CD14-positive monocyte (primary cell): ENCODE data around the gene DEAF1. TPM values are rescaled to one million over a fixed set of nuclear protein-coding genes. Genes with fewer than 3 reads are reported as not detected.

ENCODE experiments used
- DNase-seq, 3 donors: peaks; one replicate each; pipeline ENCODE4 v3.0.0-alpha.2; 2011 to 2022
- H2AFZ ChIP-seq: 2 replicates; pipeline ENCODE4 v1.6.0; 2012; ENCODE audit warnings: mild to moderate bottlenecking, low read depth, low read length, inconsistent platforms; ENCODE audit not compliant: insufficient read depth, poor library complexity, severe bottlenecking
- H3K27ac ChIP-seq, 2 donors: 1 replicate in 1 of 2; 2 replicates in 1 of 2; pipeline ENCODE4 v1.5.1; 2012 to 2013; ENCODE audit warnings: low read length in 2 of 2, control low read depth in 1 of 2, inconsistent platforms in 1 of 2, low read depth in 1 of 2, mild to moderate bottlenecking in 1 of 2
- H3K27me3 ChIP-seq, 2 donors: one replicate each; pipeline versions ENCODE4 v1.6.0 to v1.6.1; 2011 to 2013; ENCODE audit warnings: low read length in 2 of 2; ENCODE audit not compliant: control insufficient read depth in 2 of 2, insufficient read depth in 2 of 2
- H3K36me3 ChIP-seq, 2 donors: replicated peaks in 1 of 2; 1 replicate in 1 of 2; 2 replicates in 1 of 2; pipeline versions ENCODE4 v1.5.1 to v1.6.1; 2012 to 2013; ENCODE audit warnings: low read length in 2 of 2, control low read depth in 1 of 2, inconsistent platforms in 1 of 2, mild to moderate bottlenecking in 1 of 2; ENCODE audit not compliant: insufficient read depth in 2 of 2, control insufficient read depth in 1 of 2
- H3K4me1 ChIP-seq, 2 donors: 1 replicate in 1 of 2; 2 replicates in 1 of 2; pipeline versions ENCODE4 v1.5.1 to v1.6.1; 2012 to 2013; ENCODE audit warnings: low read length in 2 of 2, control low read depth in 1 of 2, inconsistent platforms in 1 of 2, mild to moderate bottlenecking in 1 of 2, moderate library complexity in 1 of 2; ENCODE audit not compliant: insufficient read depth in 2 of 2, control insufficient read depth in 1 of 2
- H3K4me2 ChIP-seq: replicated peaks from 2 replicates; pipeline ENCODE3; 2012; ENCODE audit warnings: low read length, moderate library complexity, mild to moderate bottlenecking; ENCODE audit not compliant: poor library complexity, severe bottlenecking; ENCODE audit errors: extremely low read depth
- H3K4me3 ChIP-seq, 3 experiments: fragments of 200-600 bp in 1 of 3; sonication (generic) in 1 of 3; replicated peaks in 1 of 3; 1 replicate in 2 of 3; 2 replicates in 1 of 3; pipeline ENCODE4 v1.5.1; 2011 to 2013; ENCODE audit warnings: low read length in 3 of 3, mild to moderate bottlenecking in 3 of 3, control low read depth in 2 of 3, low read depth in 2 of 3, inconsistent platforms in 1 of 3, moderate library complexity in 1 of 3
- H3K79me2 ChIP-seq: 2 replicates; pipeline ENCODE4 v1.6.0; 2012; ENCODE audit warnings: mild to moderate bottlenecking, control low read depth, inconsistent platforms, low read length, moderate library complexity; ENCODE audit not compliant: insufficient read depth
- H3K9ac ChIP-seq: 2 replicates; pipeline ENCODE4 v1.6.0; 2017; ENCODE audit warnings: low read length, mild to moderate bottlenecking; ENCODE audit not compliant: insufficient read depth, poor library complexity, severe bottlenecking
- H3K9me3 ChIP-seq, 2 donors: replicated peaks in 1 of 2; 1 replicate in 1 of 2; 2 replicates in 1 of 2; pipeline versions ENCODE4 v1.5.1 to v1.6.1; 2012 to 2013; ENCODE audit warnings: low read length in 2 of 2, control low read depth in 1 of 2; ENCODE audit not compliant: control insufficient read depth in 1 of 2, insufficient read depth in 1 of 2
- H4K20me1 ChIP-seq: 2 replicates; pipeline ENCODE4 v1.6.0; 2012; ENCODE audit warnings: mild to moderate bottlenecking, low read length, control low read depth, moderate library complexity; ENCODE audit not compliant: insufficient read depth
- H3K27ac Mint-ChIP-seq, 7 donors: one replicate each; pipeline ENCODE4 v1.8.0; 2020; ENCODE audit warnings: mild to moderate bottlenecking in 7 of 7, mixed read lengths in 7 of 7, moderate library complexity in 6 of 7, inconsistent platforms in 2 of 7
- H3K27me3 Mint-ChIP-seq, 3 donors: one replicate each; pipeline ENCODE4 v1.8.0; 2021 to 2022; ENCODE audit warnings: low read depth in 3 of 3, mild to moderate bottlenecking in 3 of 3, mixed read lengths in 3 of 3, moderate library complexity in 3 of 3, inconsistent platforms in 1 of 3
- H3K36me3 Mint-ChIP-seq, 2 donors: one replicate each; pipeline ENCODE4 v1.8.0; 2020; ENCODE audit warnings: mixed read lengths in 2 of 2, inconsistent platforms in 1 of 2, mild to moderate bottlenecking in 1 of 2
- H3K4me1 Mint-ChIP-seq: one replicate; pipeline ENCODE4 v1.8.0; 2020; ENCODE audit warnings: mild to moderate bottlenecking, mixed read lengths
- H3K4me3 Mint-ChIP-seq, 2 donors: one replicate each; pipeline ENCODE4 v1.8.0; 2020; ENCODE audit warnings: mild to moderate bottlenecking in 2 of 2, mixed read lengths in 2 of 2, moderate library complexity in 1 of 2
- H3K9me3 Mint-ChIP-seq, 7 donors: one replicate each; pipeline ENCODE4 v1.8.0; 2020 to 2022; ENCODE audit warnings: mixed read lengths in 7 of 7, mild to moderate bottlenecking in 6 of 7, moderate library complexity in 6 of 7, inconsistent platforms in 2 of 7
- CTCF ChIP-seq: fragments of 200-600 bp; IDR thresholded peaks from one replicate; pipeline ENCODE4 v1.8.0; 2022; ENCODE audit warnings: antibody characterized with exemption, mild to moderate bottlenecking
- WGBS: methylation state at CpG from one replicate; pipeline ENCODE4 v1.1.5; 2013; ENCODE audit warnings: missing lambda C conversion rate; ENCODE audit not compliant: insufficient coverage; 5-methylcytosine and 5-hydroxymethylcytosine counted together
- intact Hi-C, 2 donors: fragments of 100-400 bp; cut with micrococcal nuclease; formaldehyde crosslinking; loops; one replicate each; pipeline versions ENCODE4 v1.15.0 to v1.15.1; 2023
- polyA plus RNA-seq, 3 donors: library from polyadenylated mRNA; depleted of rRNA in 1 of 3; unstranded in 2 of 3; stranded (reverse) in 1 of 3; fragments of 300-500 nt in 2 of 3; fragments of >200 nt in 1 of 3; fragmentation: Illumina TruSeq in 2 of 3; gene quantifications; 1 replicate in 2 of 3; 2 replicates in 1 of 3; pipeline ENCODE4 v1.2.3, GENCODE V29; 2012 to 2021

The DEAF1 gene
- polyA plus RNA-seq, 3 donors, result 18.0 to 22.3 (median 22.2) TPM

- Mint-ChIP-seq H3K9me3 (peaks cover 0 to 20% (median 8%) of the 10 kb centered on the region in 7 donors), H3K4me1 (peaks cover 11% of the 10 kb centered on the region), H3K36me3 (peaks cover 12 to 16% of the 10 kb centered on the region in 2 donors), H3K27ac (peak overlapping the region in 1 of 7 donors; percentile 13), H3K27me3 (peaks cover 47 to 57% (median 51%) of the 10 kb centered on the region in 3 donors), H3K4me3 (peak overlapping the region in 1 of 2 donors; percentile 76)
- peaks cover 13 to 24% of the 10 kb centered on the region in 2 donors for H3K4me1 ChIP-seq
- 88% methylated on average over 20 of the region's 22 CpGs for WGBS
- H3K27me3 ChIP-seq, result peaks cover 20 to 48% of the 10 kb centered on the region in 2 donors
- no peak for TF ChIP-seq CTCF
- intact Hi-C loops, result no loop called here
- H3K36me3 ChIP-seq, result no peaks in the 10 kb centered on the region
- H2AFZ ChIP-seq, result no peak overlapping the region
- H3K4me2 ChIP-seq, result no peak overlapping the region
- peaks cover 25% of the 10 kb centered on the region for H4K20me1 ChIP-seq
- peaks cover 2 to 8% of the 10 kb centered on the region in 2 donors for H3K9me3 ChIP-seq
- H3K9ac ChIP-seq, result no peak overlapping the region
- no peak for DNase-seq
- no peak overlapping the region for H3K27ac ChIP-seq
- H3K79me2 ChIP-seq, result no peaks in the 10 kb centered on the region
- H3K4me3 ChIP-seq, result no peak overlapping the region
Measured at GRCh38 chr11:635945-636510, 59.0 kb downstream of the DEAF1 start.

GRCh38 chr11:630871-631270 lies 64.2 kb downstream of the DEAF1 start:
- H3K4me3 Mint-ChIP-seq, result no peak overlapping the region

More at GRCh38 chr11:630871-631270, 64.2 kb downstream of the DEAF1 start:
- no peak overlapping the region for H2AFZ ChIP-seq
- intact Hi-C loops, result no loop called here
- no peak overlapping the region for H3K27ac ChIP-seq
- WGBS, result 100% methylated on average over 2 of the region's 5 CpGs
- TF ChIP-seq CTCF, result no peak
- no peak for DNase-seq
- H3K27ac Mint-ChIP-seq, result no peak overlapping the region
- peaks cover 13 to 22% of the 10 kb centered on the region in 2 donors for H3K36me3 Mint-ChIP-seq
- no peaks in the 10 kb centered on the region for H3K79me2 ChIP-seq
- peaks cover 17% of the 10 kb centered on the region for H3K4me1 Mint-ChIP-seq
- H3K27me3 Mint-ChIP-seq, result peaks cover 37 to 44% (median 44%) of the 10 kb centered on the region in 3 donors
- H3K9me3 ChIP-seq, result no peaks in the 10 kb centered on the region
- peaks cover 6 to 13% of the 10 kb centered on the region in 2 donors for H3K4me1 ChIP-seq
- H3K36me3 ChIP-seq, result no peaks in the 10 kb centered on the region
- peaks cover 6 to 30% of the 10 kb centered on the region in 2 donors for H3K27me3 ChIP-seq
- peaks cover 0 to 16% (median 8%) of the 10 kb centered on the region in 7 donors for H3K9me3 Mint-ChIP-seq
- H3K4me3 ChIP-seq, result no peak overlapping the region
- H4K20me1 ChIP-seq, result peaks cover 7% of the 10 kb centered on the region
- H3K4me2 ChIP-seq, result no peak overlapping the region
- H3K9ac ChIP-seq, result no peak overlapping the region
